ENCODE measurements around the gene SLC25A25. TPM values are rescaled to one million over a fixed set of nuclear protein-coding genes. Genes with fewer than 3 reads are reported as not detected.

SLC25A25 gene
- total and polyA plus RNA-seq, 9 of the 15 experiments (the other 6 are each of a cell fraction or from before 2014, with no cell fraction given) = 0.07 to 35.9 (median 23.2) TPM

DNA sequence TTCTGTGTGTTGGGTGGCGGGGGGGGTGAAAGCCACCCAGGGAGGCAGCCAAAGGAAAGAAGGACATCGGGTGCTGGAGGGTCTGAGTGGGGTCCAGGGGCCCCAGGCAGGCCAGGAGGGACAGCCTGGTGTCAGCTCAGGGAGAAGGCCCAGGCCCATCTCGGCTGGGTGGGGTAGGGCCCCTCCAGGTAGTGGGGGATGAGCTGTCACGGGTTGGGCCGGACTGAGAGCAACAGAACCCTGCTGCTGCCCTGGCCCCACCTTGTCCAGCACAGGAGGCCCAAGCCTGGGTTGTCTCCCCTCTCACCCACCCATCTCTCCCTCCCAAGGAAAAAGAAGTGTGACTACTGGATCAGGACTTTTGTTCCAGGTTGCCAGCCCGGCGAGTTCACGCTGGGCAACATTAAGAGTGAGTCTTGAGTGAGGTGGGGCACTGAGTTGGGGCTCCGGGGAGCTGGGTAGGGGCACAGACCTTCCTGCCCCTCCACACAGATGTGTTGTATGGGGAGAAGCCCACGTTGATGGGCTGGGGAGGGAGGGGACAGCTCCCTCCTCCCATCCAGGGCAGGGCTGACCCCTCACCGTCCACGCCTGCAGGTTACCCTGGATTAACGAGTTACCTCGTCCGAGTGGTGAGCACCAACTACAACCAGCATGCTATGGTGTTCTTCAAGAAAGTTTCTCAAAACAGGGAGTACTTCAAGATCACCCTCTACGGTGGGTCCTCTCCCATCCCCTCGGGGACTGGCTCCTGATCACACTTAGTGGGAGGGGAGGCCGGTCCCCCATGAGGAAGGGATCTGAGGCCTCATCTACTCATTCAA is 83.5 kb downstream of the SLC25A25 start:
- intact Hi-C loops (cut with micrococcal nuclease) (no loop called here), in situ Hi-C loops (cut with MboI) (no loop called here)
- H3K4me3 ChIP-seq = no peak overlapping the region
- TF ChIP-seq FIP1L1 (IDR thresholded peaks at IDR 0.05; ENCODE audit: low read depth, low read length, poor library complexity, severe bottlenecking) (peak; percentile 1), ZBTB7A (IDR thresholded peaks at IDR 0.05; ENCODE audit: borderline replicate concordance, control insufficient read depth, low read depth, low read length) (peak; percentile 41; the same call in 1 of the 2 replicates), BCL6 (CRISPR knock-in tag; IDR thresholded peaks at IDR 0.05) (no peak), ZNF507 (tag; conservative IDR thresholded peaks at IDR 0.05) (no peak)
- CTCF ChIA-PET (ENCODE audit: low intra/inter-chr PET ratio) = no interaction called here
- WGBS (ENCODE audit: insufficient coverage, low coverage, missing lambda C conversion rate) = 75% methylated on average over 17 of the region's 18 CpGs
- H3K27me3 ChIP-seq (ENCODE audit: control insufficient read depth in 2 of 2, insufficient read depth in 2 of 2, low read length in 2 of 2) = no peaks in the 10 kb centered on the region
- H3K9me1 ChIP-seq (ENCODE audit: control insufficient read depth, insufficient read depth, low read length) = peaks cover 8% of the 10 kb centered on the region
- DNase-seq (ENCODE audit: extremely low read depth in 1 of 4, low spot score in 3 of 4) = peak in 3 of 4 experiments; percentile 17 to 30 (median 19)
- peaks cover 17 to 64% of the 10 kb centered on the region in 2 experiments for H3K4me1 ChIP-seq (replicated peaks in 1 of 2; ENCODE audit: control insufficient read depth in 2 of 2, insufficient read depth in 2 of 2, low read length in 2 of 2)
- no peaks in the 10 kb centered on the region for H3K9me3 ChIP-seq (replicated peaks; ENCODE audit: control insufficient read depth, insufficient read depth, low read depth, low read length)
- H3K36me3 ChIP-seq (ENCODE audit: control insufficient read depth, insufficient read depth, low read length) = no peaks in the 10 kb centered on the region
- no peaks in the 10 kb centered on the region for H3K79me2 ChIP-seq (ENCODE audit: control insufficient read depth, insufficient read depth, low read length)
- BruUV-seq (replicated peaks) = no TSS peak
- H2AFZ ChIP-seq (ENCODE audit: low read depth, low read length) = 0 out of 2 replicates have a peak overlapping the region, but pooled peaks have one; percentile 1
- POLR2A ChIA-PET = interaction anchor here (0.5 to 3.6 kb wide), 7 partner anchors 10 to 207 kb away, joined by 3 to 37 read pairs (median 3); partner anchors contain the start of gene BBLN
- H3K27ac ChIP-seq (ENCODE audit: extremely low read depth, low read depth, low read length) = no peak overlapping the region
- H4K20me1 ChIP-seq (replicated peaks; ENCODE audit: control insufficient read depth, insufficient read depth, low read length) = no peaks in the 10 kb centered on the region
- FAIRE-seq = no peak
- ATAC-seq = no peak
- H3K4me2 ChIP-seq (ENCODE audit: insufficient read depth, low read length) = no peak overlapping the region
- peak overlapping the region in 1 of 2 experiments; percentile 82; a peak in 2 of 4 replicates for H3K9ac ChIP-seq (ENCODE audit: insufficient read depth in 1 of 2, low read depth in 2 of 2, low read length in 2 of 2)
